Measurements from ENCODE around the gene LAMA2. TPM values are rescaled to one million over a fixed set of nuclear protein-coding genes. Genes with fewer than 3 reads are reported as not detected.

The LAMA2 gene
- total RNA-seq, 1 experiment from 2014 or later = 0.28 TPM

GRCh38 chr6:129515004-129515403, 632.1 kb downstream of the LAMA2 start:
- Histone ChIP-seq H3K27me3 (ENCODE audit: control insufficient read depth, insufficient read depth, low read length) (no peaks in the 10 kb centered on the region), H3K4me1 (ENCODE audit: control insufficient read depth, insufficient read depth, low read length) (no peaks in the 10 kb centered on the region), H3K4me3 (ENCODE audit: low read depth in 2 of 2, low read length in 2 of 2) (no peak overlapping the region), H3K27ac (ENCODE audit: low read length) (no peak overlapping the region), H3K36me3 (ENCODE audit: control insufficient read depth, insufficient read depth, low read length) (no peaks in the 10 kb centered on the region), H3K9me3 (ENCODE audit: control insufficient read depth, insufficient read depth, low read depth, low read length) (no peaks in the 10 kb centered on the region)
- ATAC-seq (no peak), DNase-seq (ENCODE audit: low read depth, low spot score) (no peak)
- BruUV-seq (replicated peaks) = no TSS peak
- TF ChIP-seq TCF7L2 (IDR thresholded peaks at IDR 0.05; ENCODE audit: low read depth, low read length) (no peak), REST (IDR thresholded peaks at IDR 0.05; ENCODE audit: insufficient read depth in 1 of 2, low read depth in 2 of 2, low read length in 1 of 2) (no peak), POLR2AphosphoS5 (IDR thresholded peaks at IDR 0.05; ENCODE audit: low read depth, low read length) (no peak), SIN3A (IDR thresholded peaks at IDR 0.05; ENCODE audit: borderline replicate concordance, insufficient read depth, low read depth, low read length) (no peak)
- TF ChIP-seq, protein P1, sequence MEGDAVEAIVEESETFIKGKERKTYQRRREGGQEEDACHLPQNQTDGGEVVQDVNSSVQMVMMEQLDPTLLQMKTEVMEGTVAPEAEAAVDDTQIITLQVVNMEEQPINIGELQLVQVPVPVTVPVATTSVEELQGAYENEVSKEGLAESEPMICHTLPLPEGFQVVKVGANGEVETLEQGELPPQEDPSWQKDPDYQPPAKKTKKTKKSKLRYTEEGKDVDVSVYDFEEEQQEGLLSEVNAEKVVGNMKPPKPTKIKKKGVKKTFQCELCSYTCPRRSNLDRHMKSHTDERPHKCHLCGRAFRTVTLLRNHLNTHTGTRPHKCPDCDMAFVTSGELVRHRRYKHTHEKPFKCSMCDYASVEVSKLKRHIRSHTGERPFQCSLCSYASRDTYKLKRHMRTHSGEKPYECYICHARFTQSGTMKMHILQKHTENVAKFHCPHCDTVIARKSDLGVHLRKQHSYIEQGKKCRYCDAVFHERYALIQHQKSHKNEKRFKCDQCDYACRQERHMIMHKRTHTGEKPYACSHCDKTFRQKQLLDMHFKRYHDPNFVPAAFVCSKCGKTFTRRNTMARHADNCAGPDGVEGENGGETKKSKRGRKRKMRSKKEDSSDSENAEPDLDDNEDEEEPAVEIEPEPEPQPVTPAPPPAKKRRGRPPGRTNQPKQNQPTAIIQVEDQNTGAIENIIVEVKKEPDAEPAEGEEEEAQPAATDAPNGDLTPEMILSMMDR (IDR thresholded peaks at IDR 0.05) = no peak
- CTCF ChIA-PET = no interaction called here
- in situ Hi-C loops (cut with HindIII; ENCODE audit: low pct_unique_long_range_greater_than_20kb, low sequenced_read_pairs) (no loop called here), intact Hi-C loops (cut with micrococcal nuclease; ENCODE audit: unreplicated experiment) (no loop called here)
- POLR2A ChIA-PET = no interaction called here

GRCh38 chr6:129516005-129516404, 633.1 kb downstream of the LAMA2 start:
- CTCF ChIA-PET = no interaction called here
- H3K27ac ChIP-seq (ENCODE audit: low read length) = no peak overlapping the region
- POLR2A ChIA-PET = no interaction called here

More at GRCh38 chr6:129516005-129516404, 633.1 kb downstream of the LAMA2 start:
- DNase-seq (ENCODE audit: low read depth, low spot score) (no peak), ATAC-seq (no peak)
- no peaks in the 10 kb centered on the region for H3K36me3 ChIP-seq (ENCODE audit: control insufficient read depth, insufficient read depth, low read length)
- in situ Hi-C loops (cut with HindIII; ENCODE audit: low pct_unique_long_range_greater_than_20kb, low sequenced_read_pairs) = no loop called here
- H3K27me3 ChIP-seq (ENCODE audit: control insufficient read depth, insufficient read depth, low read length) = no peaks in the 10 kb centered on the region
- no TSS peak for BruUV-seq (replicated peaks)
- intact Hi-C loops (cut with micrococcal nuclease; ENCODE audit: unreplicated experiment) = no loop called here
- H3K4me1 ChIP-seq (ENCODE audit: control insufficient read depth, insufficient read depth, low read length) = no peaks in the 10 kb centered on the region
- no peaks in the 10 kb centered on the region for H3K9me3 ChIP-seq (ENCODE audit: control insufficient read depth, insufficient read depth, low read depth, low read length)
- TF ChIP-seq, protein P1 (IDR thresholded peaks at IDR 0.05) = no peak
- H3K4me3 ChIP-seq (ENCODE audit: low read depth in 2 of 2, low read length in 2 of 2) = no peak overlapping the region
